Ishikawa (cell line): ENCODE results near the gene BCL7B.
A peak's percentile ranks its signal among the peaks of the same experiment; 100 is the strongest.

ENCODE experiments used
- CEBPB ChIP-seq: IDR thresholded peaks from 2 replicates; pipeline ENCODE4 v1.6.1; 2012
- CREB1 ChIP-seq: IDR thresholded peaks from 2 replicates; pipeline ENCODE4 v1.6.1; 2012; ENCODE audit warnings: low read depth
- EGR1 ChIP-seq: IDR thresholded peaks from 2 replicates; pipeline ENCODE4 v1.6.1; 2012
- EP300 ChIP-seq: IDR thresholded peaks from 2 replicates; pipeline ENCODE4 v1.6.1; 2012; ENCODE audit warnings: borderline replicate concordance
- FOXM1 ChIP-seq: IDR thresholded peaks from 2 replicates; pipeline ENCODE4 v1.6.1; 2012; ENCODE audit warnings: low read depth, borderline replicate concordance
- NFIC ChIP-seq: IDR thresholded peaks from 2 replicates; pipeline ENCODE4 v1.6.1; 2012
- RAD21 ChIP-seq: IDR thresholded peaks from 2 replicates; pipeline ENCODE4 v1.6.1; 2012; ENCODE audit warnings: low read depth
- TAF1 ChIP-seq: IDR thresholded peaks from 2 replicates; pipeline ENCODE4 v1.6.1; 2012; ENCODE audit warnings: low read depth, mild to moderate bottlenecking
- TCF12 ChIP-seq: IDR thresholded peaks from 2 replicates; pipeline ENCODE4 v1.6.1; 2012; ENCODE audit warnings: low read depth
- TEAD4 ChIP-seq: IDR thresholded peaks from 2 replicates; pipeline ENCODE4 v1.6.1; 2012
- YY1 ChIP-seq: IDR thresholded peaks from 2 replicates; pipeline ENCODE4 v1.6.1; 2012; ENCODE audit warnings: low read depth
- ZBTB7A ChIP-seq: IDR thresholded peaks from 2 replicates; pipeline ENCODE4 v1.6.1; 2012; ENCODE audit warnings: low read depth
- TF ChIP-seq, protein P1 (sequence below): IDR thresholded peaks from 2 replicates; pipeline ENCODE4 v1.6.1; 2012
- TF ChIP-seq, protein P2 (sequence below): IDR thresholded peaks from 2 replicates; pipeline ENCODE4 v1.6.1; 2012
- TF ChIP-seq, protein P3 (sequence below): IDR thresholded peaks from 2 replicates; pipeline ENCODE4 v1.6.1; 2012; ENCODE audit warnings: low read depth, mild to moderate bottlenecking

Gene BCL7B

DNA sequence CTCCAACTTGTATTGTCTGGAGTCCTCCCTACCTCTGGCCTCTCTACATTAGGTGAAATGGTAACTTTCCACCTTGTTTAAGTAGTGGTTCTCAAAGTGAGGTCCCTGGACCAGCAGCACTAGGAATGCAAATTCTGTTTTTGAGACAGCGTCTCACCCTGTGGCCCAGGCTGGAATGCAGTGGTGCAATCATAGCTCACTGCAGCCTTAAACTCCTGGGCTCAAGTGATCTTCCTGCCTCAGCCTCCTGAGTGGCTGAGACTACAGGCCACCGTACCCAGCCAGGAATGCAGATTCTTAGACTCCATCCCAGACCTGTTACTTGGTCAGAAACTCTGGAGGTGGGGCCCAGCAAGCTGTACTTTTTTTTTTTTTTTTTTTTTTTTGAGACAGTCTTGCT, 27.7 kb upstream of the BCL7B start:
- TF ChIP-seq CREB1 (no peak), NFIC (no peak), EP300 (no peak), TAF1 (no peak), EGR1 (no peak), ZBTB7A (no peak), CEBPB (no peak), YY1 (no peak), TCF12 (no peak), TEAD4 (no peak), FOXM1 (no peak), RAD21 (no peak)
- TF ChIP-seq, protein P1, sequence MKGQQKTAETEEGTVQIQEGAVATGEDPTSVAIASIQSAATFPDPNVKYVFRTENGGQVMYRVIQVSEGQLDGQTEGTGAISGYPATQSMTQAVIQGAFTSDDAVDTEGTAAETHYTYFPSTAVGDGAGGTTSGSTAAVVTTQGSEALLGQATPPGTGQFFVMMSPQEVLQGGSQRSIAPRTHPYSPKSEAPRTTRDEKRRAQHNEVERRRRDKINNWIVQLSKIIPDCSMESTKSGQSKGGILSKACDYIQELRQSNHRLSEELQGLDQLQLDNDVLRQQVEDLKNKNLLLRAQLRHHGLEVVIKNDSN = no peak
- TF ChIP-seq, protein P2, sequence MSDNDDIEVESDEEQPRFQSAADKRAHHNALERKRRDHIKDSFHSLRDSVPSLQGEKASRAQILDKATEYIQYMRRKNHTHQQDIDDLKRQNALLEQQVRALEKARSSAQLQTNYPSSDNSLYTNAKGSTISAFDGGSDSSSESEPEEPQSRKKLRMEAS = no peak
- TF ChIP-seq, protein P3, sequence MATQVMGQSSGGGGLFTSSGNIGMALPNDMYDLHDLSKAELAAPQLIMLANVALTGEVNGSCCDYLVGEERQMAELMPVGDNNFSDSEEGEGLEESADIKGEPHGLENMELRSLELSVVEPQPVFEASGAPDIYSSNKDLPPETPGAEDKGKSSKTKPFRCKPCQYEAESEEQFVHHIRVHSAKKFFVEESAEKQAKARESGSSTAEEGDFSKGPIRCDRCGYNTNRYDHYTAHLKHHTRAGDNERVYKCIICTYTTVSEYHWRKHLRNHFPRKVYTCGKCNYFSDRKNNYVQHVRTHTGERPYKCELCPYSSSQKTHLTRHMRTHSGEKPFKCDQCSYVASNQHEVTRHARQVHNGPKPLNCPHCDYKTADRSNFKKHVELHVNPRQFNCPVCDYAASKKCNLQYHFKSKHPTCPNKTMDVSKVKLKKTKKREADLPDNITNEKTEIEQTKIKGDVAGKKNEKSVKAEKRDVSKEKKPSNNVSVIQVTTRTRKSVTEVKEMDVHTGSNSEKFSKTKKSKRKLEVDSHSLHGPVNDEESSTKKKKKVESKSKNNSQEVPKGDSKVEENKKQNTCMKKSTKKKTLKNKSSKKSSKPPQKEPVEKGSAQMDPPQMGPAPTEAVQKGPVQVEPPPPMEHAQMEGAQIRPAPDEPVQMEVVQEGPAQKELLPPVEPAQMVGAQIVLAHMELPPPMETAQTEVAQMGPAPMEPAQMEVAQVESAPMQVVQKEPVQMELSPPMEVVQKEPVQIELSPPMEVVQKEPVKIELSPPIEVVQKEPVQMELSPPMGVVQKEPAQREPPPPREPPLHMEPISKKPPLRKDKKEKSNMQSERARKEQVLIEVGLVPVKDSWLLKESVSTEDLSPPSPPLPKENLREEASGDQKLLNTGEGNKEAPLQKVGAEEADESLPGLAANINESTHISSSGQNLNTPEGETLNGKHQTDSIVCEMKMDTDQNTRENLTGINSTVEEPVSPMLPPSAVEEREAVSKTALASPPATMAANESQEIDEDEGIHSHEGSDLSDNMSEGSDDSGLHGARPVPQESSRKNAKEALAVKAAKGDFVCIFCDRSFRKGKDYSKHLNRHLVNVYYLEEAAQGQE = no peak

DNA sequence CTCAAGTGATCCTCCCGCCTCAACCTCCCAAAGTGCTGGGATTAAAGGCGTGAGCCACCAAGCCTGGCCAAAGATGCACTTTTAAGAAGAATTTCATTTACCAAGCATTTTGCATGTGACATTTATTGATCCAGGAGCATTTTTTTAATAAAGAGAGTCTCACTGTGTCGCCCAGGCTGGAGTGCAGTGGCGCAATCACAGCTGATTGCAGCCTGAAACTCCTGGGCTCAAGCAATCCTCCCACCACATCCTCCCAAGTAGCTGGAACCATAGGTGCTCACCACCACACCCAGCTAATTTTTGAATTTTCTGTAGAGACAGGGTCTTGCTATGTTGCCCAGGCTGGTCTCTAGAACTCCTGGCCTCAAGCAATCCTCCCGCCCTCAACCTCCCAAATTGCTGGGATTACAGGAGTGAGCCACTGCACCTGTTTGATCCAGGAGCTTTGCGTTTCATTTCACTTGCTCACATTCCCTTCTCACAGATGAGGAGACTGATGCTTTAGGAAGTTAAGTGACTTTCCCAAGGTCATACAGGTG, 25.2 kb upstream of the BCL7B start:
- TF ChIP-seq TCF12 (no peak), CEBPB (no peak), EP300 (no peak), EGR1 (no peak), NFIC (no peak), TEAD4 (no peak), FOXM1 (no peak), RAD21 (no peak), CREB1 (no peak), TAF1 (no peak), ZBTB7A (no peak), YY1 (no peak)
- TF ChIP-seq, protein P3 = no peak
- TF ChIP-seq, protein P1 = no peak
- TF ChIP-seq, protein P2 = no peak

DNA sequence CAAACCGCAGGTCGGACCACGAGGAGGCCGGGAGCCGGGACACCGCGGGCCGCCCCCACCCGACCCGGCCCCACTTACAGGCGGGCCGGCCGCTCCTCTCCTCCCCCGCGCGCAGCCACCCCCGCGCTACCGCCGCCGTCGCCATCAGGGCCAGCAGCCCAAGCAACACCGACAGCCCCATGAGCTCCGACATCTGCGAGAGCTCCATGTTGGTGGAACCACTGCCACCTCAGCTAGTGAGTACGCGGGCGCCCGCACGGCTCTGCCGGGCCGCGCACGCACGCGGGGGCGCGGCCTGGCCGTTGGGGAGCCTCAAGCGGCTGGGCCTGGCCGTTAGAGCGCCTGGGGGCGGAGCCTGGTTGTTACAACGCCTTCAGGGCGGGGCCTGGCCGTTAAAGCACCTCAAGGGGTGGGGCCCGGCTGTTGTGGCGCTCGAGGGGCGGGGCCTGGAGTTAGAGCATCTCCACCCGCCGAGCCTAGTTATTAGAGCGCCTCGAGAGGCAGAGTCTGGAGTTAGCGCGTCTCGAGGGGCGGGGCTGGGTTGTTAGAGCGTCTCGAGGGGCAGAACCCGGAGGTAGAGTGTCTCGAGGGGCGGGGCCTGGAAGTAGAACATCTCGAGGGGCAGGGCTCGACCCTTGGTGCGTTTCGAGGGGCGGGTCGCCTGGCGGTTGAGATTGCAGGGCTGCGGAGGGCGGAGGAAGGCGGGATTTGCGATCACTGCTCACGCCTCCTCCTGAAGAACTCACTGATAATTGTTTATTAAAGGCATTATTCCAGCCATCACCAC, 21.0 kb upstream of the BCL7B start, which contains the start of gene TBL2:
TSS of gene TBL2 (minus strand) at position 238 of the 787 bp plus-strand sequence. CDS start at position 208, 30 bp downstream.
- TF ChIP-seq RAD21 = no peak
- TF ChIP-seq, protein P2 = 0 out of 2 replicates have a peak, but pooled peaks have one; percentile 11
- peak; percentile 78 for TF ChIP-seq TAF1
- peak; percentile 79 for TF ChIP-seq YY1
- TF ChIP-seq CREB1 = 0 out of 2 replicates have a peak, but pooled peaks have one; percentile 19

DNA sequence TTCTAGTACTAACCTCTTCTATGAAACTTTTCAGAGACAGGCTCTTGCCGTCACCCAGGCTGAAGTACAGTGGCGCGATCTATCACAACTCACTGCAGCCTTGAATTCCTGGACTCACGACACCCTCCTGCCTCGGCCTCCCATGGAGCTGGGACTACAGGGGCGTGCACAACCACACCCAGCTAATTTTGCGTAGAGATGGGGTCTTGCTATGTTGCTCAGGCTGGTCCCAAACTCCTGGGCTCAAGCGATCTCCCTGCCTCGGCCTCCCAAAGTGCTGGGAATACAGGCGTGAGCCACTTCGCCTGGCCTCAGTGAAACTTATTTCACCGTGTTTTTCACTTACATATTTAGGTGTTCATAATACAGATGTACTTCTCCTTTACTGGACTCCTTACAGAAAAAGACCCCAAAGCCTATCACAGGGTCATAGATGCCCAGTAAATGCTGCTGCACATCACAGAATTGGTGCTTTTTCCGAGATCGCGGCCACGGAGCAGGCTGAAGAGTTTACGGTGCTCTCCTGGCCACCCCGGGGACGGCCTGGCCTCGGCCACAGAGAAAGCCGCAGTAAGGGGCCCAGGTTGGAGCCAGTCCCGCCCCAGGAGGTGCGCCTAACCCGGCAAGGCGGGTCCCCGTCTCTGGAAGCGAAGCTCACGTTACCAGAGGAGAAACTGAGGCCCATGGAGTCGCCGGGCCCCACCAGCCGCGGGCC, 20.3 kb upstream of the BCL7B start:
- TF ChIP-seq EGR1 = no peak
- TF ChIP-seq ZBTB7A = no peak

DNA sequence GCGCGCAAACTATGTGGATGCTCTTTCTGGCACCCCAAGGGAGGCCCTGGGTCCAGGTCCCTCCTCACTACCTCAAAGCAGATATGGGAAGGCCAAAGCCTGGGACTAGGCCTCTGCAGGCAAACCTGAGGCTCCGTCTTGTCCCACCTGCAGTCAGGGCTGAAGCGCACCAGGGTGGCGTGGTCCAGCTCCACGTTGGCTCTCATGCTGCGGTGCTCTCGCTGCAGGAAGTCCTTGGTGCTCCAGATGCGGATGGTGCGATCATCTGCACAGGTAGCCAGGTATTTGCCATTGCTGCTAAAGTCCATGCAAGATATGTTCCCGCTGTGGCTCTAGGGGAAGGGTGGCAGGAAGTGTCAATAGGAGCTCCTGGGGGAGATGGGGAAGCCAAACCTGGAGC, 16.3 kb upstream of the BCL7B start:
- TF ChIP-seq EP300 (no peak), ZBTB7A (no peak), NFIC (no peak), FOXM1 (no peak), RAD21 (no peak), CEBPB (no peak), EGR1 (no peak), YY1 (no peak), CREB1 (no peak)
- TF ChIP-seq, protein P1 = no peak
- TF ChIP-seq, protein P3 = no peak
- TF ChIP-seq, protein P2 = no peak
